ENCODE data around the gene SORCS2. TPM values are rescaled to one million over a fixed set of nuclear protein-coding genes. Genes with fewer than 3 reads are reported as not detected.

Gene SORCS2
- total RNA-seq, 4 donors from 2014 or later, result 0.07 to 1.2 (median 0.11) TPM

DNA sequence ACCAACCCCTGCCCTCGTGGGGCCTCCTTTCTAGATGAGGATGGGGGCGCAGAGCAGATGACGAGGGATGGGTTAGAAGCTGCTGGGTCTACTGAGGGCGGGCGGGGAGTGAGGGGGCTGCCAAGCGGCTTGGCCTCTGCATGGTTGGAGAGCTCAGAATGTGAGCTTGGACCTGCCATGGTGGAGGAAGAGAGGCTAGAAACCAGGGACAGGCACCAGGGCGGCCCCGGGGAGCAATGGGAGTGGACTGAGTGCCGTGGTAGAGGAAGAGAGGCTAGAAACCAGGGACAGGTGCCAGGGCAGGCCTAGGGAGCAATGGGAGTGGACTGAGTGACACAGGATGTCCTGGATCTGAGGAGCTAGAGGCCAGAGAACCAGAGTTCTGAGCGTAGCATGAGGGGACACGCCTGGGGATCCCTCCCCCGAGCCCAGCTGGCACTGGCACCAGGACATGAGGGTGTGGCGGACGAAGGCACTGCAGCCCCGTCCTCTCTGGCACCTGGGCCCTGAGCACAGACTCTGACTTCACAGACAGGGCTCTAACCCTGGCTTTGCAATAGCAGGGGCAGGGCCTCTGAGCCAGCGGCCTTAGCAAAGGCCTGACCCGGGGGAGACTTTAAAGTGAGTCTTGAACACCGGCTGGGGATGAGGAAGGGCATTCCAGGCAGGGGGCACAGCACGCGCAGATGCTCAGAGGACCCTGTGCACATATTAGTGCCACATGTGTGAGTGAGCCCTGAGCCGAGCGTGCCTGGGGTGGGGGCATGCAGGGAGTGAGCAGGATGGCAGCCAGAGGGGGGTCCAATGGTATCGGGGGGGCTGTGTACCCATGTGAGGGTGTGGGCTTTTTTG, 456.4 kb downstream of the SORCS2 start:
- Histone ChIP-seq H3K4me3 (no peak overlapping the region), H3K27ac (no peak overlapping the region), H3K4me1 (no peaks in the 10 kb centered on the region), H3K36me3 (no peaks in the 10 kb centered on the region), H3K9me3 (peaks cover 0 to 7% (median 0%) of the 10 kb centered on the region in 3 donors), H3K27me3 (peaks cover 0 to 4% (median 0%) of the 10 kb centered on the region in 3 donors)
- in situ Hi-C loops (cut with MboI; ENCODE audit: low sequenced_read_pairs in 4 of 4), result no loop called here
- TF ChIP-seq, protein P1, sequence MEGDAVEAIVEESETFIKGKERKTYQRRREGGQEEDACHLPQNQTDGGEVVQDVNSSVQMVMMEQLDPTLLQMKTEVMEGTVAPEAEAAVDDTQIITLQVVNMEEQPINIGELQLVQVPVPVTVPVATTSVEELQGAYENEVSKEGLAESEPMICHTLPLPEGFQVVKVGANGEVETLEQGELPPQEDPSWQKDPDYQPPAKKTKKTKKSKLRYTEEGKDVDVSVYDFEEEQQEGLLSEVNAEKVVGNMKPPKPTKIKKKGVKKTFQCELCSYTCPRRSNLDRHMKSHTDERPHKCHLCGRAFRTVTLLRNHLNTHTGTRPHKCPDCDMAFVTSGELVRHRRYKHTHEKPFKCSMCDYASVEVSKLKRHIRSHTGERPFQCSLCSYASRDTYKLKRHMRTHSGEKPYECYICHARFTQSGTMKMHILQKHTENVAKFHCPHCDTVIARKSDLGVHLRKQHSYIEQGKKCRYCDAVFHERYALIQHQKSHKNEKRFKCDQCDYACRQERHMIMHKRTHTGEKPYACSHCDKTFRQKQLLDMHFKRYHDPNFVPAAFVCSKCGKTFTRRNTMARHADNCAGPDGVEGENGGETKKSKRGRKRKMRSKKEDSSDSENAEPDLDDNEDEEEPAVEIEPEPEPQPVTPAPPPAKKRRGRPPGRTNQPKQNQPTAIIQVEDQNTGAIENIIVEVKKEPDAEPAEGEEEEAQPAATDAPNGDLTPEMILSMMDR (IDR thresholded peaks at IDR 0.05 in 4 of 5, conservative IDR thresholded peaks at IDR 0.05 in 1 of 5), result no peak
- no peak for TF ChIP-seq POLR2A (IDR thresholded peaks at IDR 0.05)
- intact Hi-C loops (cut with DNase I; ENCODE audit: low total_unique reads), result no loop called here
- DNase-seq (no peak), ATAC-seq (no peak)

DNA sequence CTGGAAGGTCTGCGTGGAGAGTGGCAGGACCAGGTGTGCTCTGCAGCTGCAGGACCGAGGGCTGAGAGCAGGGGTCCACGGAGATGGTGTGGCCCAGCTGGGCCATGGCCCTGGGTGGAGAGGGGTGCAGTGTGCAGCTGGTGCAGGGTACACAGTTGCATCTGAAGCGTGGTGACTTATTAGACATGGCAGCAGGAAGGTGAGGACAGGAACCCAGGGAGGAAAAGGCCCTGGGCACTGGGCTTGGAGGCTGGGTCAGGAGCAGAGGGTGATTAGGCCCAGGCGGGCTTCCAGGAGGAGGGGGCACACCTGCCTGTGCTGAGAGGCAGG, 457.0 kb downstream of the SORCS2 start:
- ATAC-seq (no peak), DNase-seq (no peak)
- Histone ChIP-seq H3K9me3 (peaks cover 0 to 1% (median 0%) of the 10 kb centered on the region in 3 donors), H3K27me3 (peaks cover 0 to 2% (median 0%) of the 10 kb centered on the region in 3 donors), H3K27ac (no peak overlapping the region), H3K4me3 (no peak overlapping the region), H3K4me1 (no peaks in the 10 kb centered on the region), H3K36me3 (no peaks in the 10 kb centered on the region)
- intact Hi-C loops (cut with DNase I; ENCODE audit: low total_unique reads), result no loop called here
- TF ChIP-seq POLR2A (IDR thresholded peaks at IDR 0.05), result no peak
- TF ChIP-seq, protein P1 (IDR thresholded peaks at IDR 0.05 in 4 of 5, conservative IDR thresholded peaks at IDR 0.05 in 1 of 5), result no peak
- in situ Hi-C loops (cut with MboI; ENCODE audit: low sequenced_read_pairs in 4 of 4), result no loop called here

DNA sequence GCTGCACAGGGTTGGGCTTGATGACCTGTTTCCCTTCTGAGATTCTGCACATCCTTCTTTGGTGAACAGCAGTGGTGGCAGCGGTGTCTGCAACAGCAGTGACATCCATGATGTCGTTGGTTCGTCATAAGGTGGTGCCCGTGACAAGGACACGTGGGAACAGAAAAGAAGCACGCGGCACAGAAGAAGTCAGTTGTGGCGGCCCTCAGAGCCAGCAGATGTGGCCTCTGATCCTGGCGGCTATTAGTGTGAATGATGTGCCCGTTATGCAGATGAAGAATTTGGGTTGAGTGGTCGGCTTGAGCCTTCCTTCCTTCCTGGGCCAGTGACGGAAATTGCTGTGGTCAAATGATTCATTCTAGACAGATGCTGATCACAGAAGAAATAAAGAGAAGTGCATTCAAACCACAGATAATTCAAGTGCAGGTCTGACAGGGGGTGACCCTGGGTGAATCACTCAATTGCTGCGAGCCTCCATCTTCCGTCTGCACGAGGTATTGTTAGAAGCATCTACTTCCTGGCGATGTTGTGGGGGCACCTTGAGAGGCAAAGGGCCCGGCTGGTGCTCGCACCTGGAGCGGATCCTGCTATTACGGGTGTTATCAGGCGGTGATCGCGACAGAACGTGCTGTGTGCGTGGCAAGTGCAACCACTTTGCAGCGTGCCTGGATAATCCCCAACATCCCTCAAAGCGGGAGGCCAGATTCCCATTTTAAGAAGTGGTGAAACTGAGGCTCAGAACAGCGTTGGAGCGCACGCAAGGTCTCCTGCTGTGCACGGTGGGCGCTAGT, 457.6 kb downstream of the SORCS2 start:
- intact Hi-C loops (cut with DNase I; ENCODE audit: low total_unique reads), result no loop called here
- no peak for ATAC-seq
- Histone ChIP-seq H3K4me3 (no peak overlapping the region), H3K4me1 (no peaks in the 10 kb centered on the region), H3K36me3 (no peaks in the 10 kb centered on the region), H3K9me3 (no peaks in the 10 kb centered on the region), H3K27ac (no peak overlapping the region), H3K27me3 (no peaks in the 10 kb centered on the region)
- TF ChIP-seq, protein P1 (IDR thresholded peaks at IDR 0.05 in 4 of 5, conservative IDR thresholded peaks at IDR 0.05 in 1 of 5), result no peak
- TF ChIP-seq POLR2A (IDR thresholded peaks at IDR 0.05), result no peak
- DNase-seq, result peak in 1 of 2 donors; percentile 22
- in situ Hi-C loops (cut with MboI; ENCODE audit: low sequenced_read_pairs in 4 of 4), result no loop called here

DNA sequence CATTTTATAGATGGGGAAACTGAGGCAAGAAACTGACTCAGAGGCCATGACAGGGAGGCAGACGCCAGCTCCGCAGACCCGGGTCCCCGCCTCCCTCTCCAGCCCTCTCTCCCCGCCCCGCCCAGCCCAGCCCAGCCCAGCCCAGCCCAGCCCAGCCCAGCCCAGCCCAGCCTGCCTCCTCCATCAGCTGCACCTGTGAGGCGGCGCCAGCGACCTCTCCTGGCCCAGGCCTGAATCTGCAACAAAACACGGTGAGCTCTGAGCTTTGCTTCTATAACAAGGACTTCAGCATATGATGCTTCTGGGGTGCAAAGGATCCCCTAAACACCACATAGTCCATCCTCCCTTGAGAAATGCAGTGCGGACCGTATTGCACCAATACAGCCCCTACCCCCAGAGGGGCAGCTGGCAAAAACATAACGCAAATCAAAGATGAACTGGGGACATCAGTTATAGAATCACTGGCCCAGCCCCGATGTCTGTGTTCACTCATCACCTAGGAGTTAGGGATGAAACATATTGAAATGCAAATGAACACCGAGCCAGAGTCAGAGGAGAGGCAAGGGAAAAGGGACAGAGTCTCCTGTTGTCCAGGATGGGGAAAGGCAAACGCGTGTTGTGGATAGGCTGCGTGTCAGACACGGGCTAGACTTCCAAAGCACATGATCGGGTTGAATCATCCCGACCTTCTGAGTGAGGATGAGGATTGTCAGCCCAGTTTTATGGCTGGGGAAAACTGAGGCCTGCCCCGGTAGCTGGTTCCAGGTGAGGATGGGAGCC, 458.5 kb downstream of the SORCS2 start:
- intact Hi-C loops (cut with DNase I; ENCODE audit: low total_unique reads), result no loop called here
- DNase-seq (no peak), ATAC-seq (no peak)
- no peak overlapping the region for H3K27ac ChIP-seq
- H3K27me3 ChIP-seq, result no peaks in the 10 kb centered on the region
- in situ Hi-C loops (cut with MboI; ENCODE audit: low sequenced_read_pairs in 4 of 4), result no loop called here
- TF ChIP-seq, protein P1 (IDR thresholded peaks at IDR 0.05 in 4 of 5, conservative IDR thresholded peaks at IDR 0.05 in 1 of 5), result no peak
- no peak for TF ChIP-seq POLR2A (IDR thresholded peaks at IDR 0.05)
- H3K4me3 ChIP-seq, result no peak overlapping the region
- H3K9me3 ChIP-seq, result no peaks in the 10 kb centered on the region
- H3K36me3 ChIP-seq, result no peaks in the 10 kb centered on the region
- no peaks in the 10 kb centered on the region for H3K4me1 ChIP-seq

Data from gastrocnemius medialis (tissue), 4 donors.